CD4-positive, alpha-beta T cell treated with Interferon alpha-2 for 1 hour (primary cell): ENCODE measurements around the gene ATIC.
A peak's percentile ranks its signal among the peaks of the same experiment; 100 is the strongest.

ENCODE experiments used
- DNase-seq, 2 donors: peaks; one replicate each; pipeline ENCODE4 v3.0.0-alpha.2; 2020 to 2022

Gene ATIC

DNA sequence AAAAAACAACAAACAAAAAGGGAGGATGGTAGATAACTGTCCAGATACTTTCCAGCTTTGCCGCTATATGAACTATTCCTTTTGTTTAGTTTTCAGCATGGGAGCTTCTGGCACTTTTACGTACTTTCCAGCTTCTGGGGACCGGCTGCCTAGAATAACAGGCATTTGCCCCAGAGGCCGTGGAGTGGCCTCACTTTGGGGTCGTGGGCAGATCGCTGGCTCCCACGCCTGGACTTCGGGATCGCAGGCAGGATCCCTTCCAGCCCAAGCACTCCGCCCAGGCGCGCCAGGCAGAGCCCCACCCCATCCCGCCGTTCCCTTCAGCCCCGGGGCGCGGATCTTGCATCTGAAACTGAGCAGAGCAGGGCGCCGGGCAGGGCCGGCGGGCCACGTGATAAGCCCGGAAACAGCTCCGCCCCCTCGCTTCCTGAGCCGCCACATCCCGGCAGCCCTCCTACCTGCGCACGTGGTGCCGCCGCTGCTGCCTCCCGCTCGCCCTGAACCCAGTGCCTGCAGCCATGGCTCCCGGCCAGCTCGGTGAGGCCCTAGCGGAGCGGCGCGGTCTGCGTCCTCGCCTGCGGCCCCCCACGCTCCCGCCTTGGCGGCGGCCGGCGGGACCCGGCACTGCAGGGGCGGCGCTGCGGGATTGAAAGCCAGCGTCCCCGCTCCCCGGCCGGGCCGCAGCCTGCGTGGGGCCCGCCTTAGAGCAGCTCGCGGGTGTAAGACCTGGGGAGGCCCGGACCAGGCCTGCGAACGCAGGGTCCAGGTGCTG lies at the start of gene ATIC:
TSS of gene ATIC (plus strand) at position 435 of the 772 bp plus-strand sequence. CDS start at position 519, 84 bp downstream.
- peak; percentile 86 to 89 for DNase-seq

DNA sequence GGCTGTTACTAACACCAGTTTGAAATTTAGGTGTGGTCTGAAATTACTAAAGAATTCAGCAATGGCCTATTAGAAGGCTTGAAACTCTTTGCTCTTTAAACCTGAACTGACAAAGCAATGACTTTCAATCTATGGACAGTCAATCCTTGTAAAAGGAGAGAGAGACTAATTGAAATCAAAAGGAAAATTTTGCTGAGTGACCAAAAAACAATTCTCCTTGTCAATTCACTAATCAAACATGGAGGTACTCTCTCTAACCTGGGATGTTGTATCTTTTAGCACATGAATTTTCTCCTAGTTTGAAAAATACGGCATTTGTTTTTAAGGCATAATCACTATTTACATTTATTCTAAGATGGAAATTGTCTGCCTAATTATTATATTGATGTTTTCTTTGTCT lies 49.6 kb upstream of the ATIC start:
- no peak for DNase-seq

DNA sequence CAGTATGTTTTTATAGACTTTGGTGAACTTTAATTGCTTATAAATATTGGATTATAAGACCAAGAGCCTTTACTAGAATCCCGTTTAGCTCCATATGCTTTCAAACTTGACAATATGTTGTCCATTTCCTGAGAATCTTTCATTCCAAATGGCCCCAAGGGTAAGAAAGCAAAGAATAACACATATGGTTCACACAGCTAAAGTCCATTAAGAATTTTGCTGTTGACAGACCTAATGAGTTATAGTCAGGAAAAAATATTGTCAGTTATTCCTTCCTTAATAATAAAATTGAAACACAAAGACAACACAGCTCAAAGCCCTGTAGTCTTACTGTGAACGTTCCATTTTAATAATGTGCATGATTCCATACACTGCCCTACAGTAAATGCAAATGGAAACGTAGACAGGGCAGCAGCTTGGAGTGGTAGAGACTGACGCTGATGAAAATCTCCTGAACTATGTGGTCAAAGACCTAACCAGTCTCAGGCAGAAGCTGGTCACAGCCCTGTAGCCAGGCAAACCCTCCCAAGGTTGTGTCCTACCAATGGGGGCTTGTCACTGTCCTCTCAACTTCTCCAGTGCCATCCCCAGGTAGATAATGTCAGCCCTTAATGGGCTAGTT lies 49.0 kb upstream of the ATIC start:
- DNase-seq, result no peak

DNA sequence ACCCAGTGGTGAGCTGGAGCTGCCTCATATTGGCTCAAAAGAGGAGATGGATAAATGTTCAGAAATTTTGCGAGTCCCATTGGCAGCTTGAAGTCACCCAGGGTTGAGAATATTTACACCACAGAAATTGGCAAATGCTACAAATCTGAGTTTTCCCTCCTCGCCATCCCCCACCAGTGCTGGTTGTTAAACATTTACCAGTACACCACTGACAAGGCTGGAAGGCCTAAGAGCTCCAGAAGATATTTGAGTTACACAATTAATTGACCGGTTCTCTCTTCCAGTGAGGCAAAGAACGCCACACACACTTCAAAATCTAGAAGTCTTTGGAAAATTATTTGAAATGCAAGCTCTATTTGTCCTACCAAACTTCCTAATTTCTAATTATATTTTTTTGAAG lies 47.5 kb upstream of the ATIC start:
- no peak for DNase-seq

DNA sequence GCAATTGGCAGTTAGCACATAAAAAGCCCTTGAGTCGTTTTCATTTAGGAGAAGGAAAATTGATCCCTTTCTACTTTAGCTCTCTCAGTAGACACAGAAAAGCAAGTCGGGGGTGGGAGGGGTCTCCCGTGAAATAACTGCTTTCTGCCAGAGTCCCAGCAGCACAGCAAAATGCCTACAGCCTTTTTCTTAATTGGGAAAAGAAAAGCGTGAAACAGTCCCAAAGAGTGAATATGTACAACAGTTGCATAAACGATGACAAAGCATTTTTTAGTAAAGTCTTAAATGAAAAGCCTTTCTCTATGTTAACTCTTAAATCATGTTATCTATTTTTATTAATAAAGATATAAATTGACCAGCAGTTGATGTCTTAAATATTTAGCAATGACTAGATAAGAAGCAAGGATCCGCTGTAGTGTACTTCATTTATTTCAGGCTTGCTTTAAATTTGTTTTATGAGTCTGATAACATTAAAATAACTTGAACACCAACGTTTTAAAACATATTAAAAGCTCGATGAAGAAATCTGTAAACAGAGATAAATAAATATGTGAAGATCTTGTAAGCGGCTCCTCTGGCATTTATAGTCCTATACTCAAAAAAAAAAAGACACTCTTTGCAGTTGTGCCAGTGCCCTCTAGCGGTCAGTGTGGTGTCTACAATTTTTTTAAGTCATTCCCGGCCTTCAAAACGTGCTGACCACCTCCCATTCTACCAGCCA lies 42.3 kb upstream of the ATIC start:
- peak; percentile 40 to 64 for DNase-seq

DNA sequence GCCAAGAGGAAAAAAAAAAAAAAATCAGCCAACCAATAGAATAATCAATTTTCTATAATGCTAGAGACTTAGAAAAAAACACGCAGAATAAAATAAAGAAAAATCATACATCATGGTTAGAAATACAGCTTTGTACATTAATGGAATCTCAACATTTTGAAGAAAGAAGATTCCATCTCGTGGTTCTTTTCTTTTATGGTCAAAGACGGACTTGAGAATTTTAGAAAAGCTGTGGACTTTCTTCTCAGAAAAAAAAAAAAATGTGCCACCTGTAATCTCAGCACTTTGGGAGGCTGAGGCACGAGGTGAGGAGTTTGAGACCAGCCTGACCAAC lies 41.8 kb upstream of the ATIC start:
- no peak for DNase-seq

DNA sequence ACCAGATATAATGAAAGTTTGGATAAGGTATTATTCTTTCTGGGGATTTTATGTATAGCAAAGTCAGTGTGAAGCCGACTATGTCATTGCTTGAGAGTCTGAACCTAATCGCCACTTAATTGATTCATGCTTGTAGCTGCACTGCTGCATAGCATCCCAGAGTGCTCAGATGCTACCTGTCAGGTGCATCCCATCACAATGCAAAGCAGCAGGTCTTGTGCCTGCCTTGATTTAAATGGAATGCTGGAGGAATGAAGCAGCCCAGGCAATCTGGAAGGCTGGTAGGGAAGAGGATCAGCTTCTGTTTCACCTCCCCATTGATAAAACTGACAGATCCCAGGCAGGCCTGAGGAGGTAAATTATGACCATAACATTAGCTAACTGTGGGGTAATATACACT lies 40.4 kb upstream of the ATIC start:
- no peak for DNase-seq

DNA sequence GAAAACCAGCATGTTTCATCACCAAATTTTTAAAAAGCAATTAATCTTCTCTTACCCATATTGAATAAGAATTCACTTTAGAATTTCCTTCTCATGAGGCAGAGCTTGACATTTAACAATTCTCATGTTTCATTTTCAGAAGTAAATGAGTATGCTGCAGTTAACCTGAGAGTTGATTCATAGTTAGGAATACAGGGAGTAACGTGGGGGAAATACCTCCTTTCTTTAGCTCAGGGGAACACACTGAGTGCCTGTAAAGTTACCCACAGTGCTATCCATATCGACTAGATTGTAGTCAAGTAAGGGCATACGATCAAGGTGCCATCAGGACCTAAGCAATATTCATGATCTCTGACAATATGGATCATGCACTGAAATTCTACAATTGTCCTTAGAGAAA lies 38.9 kb upstream of the ATIC start:
- no peak for DNase-seq

DNA sequence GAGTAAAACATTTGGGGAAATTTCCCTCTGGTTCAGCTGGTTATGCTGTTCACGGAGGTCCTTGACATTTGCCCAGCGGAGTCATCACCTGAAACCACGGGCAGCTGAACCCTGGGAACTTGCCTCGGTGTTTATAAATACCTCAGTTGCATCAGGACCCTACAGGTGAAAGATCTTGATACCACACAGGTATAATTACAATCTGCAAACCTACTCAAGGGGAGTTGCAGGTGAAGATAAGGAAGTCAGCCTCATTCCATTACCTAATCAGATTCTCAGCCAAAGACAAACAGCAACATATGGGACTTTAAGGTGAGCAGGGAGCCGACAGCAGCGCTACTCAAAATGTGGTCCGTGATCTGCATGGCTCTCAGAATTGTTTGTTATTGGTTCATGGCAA lies 37.0 kb upstream of the ATIC start:
- no peak for DNase-seq

DNA sequence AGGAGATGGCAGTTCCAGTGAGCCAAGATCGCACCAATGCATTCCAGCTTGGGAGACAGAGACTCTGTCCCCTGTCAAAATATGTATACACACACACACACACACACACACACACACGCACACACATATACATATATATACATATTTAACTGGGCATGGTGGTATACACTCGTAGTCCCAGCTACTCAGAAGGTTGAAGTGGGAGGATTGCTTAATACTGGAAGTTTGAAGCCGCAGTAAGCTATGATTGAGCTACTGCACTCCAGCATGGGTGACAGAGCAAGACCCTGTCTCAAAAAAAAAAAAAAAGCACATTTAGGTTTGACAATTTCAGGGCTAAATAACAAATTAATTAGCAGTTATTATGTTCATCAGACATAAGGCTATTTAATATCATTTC lies 36.0 kb upstream of the ATIC start:
- DNase-seq, result no peak

DNA sequence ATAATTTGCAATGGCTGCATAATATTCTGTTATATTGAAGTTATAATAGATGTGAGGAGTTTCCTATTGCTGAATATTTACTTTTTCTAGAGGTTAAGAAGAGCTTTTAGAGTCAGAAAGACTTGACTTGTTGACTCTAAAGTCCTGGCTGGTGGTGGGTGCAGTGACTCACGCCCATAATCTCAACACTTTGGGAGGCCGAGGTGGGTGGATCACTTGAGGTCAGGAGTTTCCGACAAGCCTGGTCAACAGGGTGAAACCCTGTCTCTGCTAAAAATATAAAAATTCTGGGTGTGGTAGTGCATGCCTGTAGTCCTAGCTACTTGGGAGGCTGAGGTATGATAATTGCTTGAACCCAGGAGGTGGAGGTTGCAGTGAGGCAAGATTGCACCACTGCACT lies 33.9 kb upstream of the ATIC start:
- DNase-seq, result no peak

DNA sequence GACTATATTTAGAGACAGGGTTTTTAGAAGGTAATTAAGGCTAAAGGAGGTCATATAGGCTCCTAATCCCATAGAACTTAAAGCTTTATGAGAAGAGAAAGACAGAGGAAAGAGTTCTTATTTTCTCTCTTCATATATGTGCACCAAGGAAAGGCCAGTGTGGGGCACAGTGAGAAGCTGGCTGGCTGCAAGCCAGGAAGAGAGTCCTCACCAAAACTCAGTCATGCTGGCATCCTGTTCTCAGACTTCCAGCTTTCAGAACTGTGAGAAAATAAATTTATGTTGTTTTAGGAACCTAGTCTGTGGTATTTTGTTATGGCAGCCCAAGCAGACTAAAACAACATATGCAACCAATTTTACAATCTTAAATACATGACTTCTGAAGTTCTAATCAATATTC lies 31.5 kb upstream of the ATIC start:
- DNase-seq, result no peak

DNA sequence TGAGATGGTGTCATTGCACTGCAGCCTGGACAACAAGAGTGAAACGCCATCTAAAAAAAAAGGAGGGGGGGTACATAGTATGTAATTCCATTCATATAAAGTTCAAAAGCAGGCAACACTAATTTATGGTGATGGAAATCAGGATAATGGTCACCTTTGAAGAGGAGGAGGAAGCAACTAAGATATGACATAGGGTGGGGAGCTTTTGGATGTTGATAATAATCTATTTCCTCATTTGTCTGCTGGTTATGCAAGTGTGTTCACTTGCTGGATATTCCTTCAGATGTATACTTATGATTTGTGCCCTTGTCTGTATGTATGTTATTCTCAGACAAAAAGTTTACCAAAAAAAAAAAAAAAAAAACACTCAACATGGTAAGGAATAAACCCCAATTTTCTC lies 28.6 kb upstream of the ATIC start:
- DNase-seq, result no peak

DNA sequence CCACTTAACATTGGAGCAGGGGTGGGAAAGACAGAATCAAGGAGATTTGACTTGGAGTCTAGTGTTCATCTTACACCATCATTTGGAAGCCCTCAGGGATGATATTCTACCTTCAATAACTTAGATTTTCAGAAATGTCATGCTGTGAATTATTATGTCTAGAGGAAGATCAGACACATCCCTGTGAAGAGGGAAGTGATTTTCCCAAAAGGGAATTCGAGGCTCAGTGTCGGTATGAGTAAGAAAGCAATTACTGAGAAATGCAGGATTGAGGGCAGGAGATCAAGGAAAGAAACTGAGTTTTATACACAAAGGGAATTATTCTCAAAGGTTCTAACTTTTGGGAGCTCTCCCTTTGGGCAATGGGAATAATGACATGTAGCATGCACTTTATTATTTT lies 25.6 kb upstream of the ATIC start:
- no peak for DNase-seq

DNA sequence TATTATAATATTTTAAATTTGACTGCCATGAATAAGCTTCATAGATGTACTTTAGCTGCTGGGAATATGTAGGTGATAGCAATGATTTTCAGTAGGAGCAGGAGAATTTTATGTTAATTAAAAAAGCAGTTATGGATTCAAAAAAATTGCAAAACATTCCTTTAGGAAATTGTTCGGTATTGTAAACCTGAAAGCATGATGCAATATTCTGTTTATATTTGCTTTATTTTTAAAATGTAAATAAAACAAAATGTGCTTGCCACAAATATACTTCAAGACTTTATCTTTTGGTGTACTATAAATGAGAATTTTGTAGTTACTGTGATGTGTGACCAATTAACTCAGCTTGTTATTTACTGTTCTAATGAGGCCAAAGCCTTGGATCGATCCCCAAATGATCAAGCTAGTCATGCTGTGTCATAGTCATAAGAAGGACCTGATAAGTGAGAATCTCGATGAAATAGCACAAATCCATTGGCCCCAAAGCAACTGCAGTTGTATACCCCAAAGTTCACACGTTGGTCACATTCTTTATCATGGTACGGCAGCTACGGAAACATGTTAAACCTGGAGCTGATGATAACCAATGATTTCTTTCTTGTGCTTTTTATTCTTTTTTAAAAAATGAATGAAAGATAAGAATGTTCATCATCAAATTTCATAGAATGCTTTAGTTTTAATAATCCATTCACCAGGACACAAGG lies 23.6 kb upstream of the ATIC start:
- DNase-seq, result no peak

DNA sequence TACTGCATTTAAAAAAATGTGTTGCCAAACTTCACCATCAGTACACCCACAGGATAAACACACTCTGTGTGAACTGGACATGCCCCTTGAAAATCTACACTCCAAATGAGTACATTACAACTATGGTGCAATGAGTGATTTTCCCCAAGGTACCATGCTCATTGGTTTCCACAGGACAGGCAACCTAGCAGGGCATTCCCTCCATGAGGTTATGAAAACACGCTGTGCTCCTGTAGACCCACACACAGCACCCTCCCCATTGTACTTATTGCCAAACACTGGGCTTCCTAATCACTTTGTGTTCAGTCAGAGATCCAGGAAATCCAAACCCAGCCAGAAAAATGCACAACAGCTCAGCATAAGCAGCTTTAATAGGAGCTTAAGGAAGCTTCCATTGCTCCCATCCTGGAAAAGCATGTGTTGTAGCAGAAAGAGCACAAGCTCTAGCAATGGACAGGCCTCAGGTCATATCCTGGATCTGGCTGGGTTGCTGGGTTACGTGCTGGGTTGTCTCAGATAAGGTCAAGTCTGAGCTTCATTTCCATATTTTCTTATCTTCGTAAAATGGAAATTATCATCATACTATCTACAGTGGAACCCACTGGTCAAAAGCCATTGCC lies 20.8 kb upstream of the ATIC start:
- DNase-seq, result no peak

DNA sequence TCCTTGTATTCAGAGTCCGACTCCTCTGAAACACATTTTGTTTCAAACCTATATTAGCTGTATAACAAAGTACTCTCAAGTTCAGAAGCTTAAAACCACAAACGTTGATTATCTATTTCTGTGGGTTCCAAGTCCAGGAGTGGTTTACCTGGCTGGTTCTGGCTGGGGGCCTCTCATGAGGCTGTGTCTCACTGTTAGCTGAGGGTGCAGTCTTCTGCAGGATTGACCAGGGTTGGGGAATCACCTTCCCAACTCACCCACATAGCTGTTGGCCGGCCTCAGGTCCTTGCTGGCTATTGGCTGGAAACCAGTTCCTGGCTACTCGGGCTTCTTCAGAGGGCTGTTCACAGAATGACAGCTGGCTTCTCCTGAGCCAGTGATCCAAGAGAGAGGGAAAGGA lies 18.0 kb upstream of the ATIC start:
- DNase-seq, result no peak

DNA sequence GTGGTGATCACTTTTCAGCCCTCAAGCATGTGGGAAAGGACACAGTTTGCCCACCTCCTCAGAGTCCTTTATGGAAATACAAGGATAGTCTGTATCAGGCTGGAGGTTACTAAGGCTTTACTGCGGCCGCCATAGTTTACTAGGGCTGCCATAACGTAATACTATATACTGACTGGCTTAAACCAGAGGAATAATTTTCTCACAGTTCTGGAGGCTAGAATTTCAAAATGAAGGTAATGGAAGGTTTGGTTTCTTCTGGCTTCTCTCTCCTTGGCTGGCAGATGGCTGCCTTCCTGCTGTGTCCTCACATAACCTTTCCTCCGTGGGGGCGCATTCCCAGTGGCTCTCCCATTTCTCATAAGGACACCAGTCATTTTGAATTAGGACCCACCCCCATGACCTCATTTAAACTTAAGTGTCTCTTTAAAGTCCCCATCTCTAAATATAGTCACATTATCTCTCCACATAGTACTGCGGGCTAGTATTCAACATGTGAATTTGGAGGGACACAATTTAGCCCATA lies 12.5 kb upstream of the ATIC start:
- DNase-seq, result no peak

DNA sequence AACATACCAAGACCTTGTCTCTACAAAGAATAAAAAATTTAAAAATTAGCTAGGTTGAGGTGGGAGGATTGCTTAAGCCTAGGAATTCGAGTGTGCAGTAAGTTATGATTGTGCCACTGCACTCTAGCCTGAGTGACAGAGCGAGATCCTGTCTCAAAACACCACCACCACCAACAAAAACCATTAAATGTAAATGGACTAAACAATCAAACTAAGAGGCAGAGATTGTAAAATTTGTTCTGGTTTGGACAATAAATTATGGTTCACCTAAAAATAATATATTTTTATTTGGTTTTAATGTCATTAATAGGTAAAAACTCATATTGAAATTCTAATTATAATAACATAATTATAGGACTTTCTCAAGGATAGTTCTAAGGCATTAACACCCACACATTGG lies 9.9 kb upstream of the ATIC start:
- no peak for DNase-seq

DNA sequence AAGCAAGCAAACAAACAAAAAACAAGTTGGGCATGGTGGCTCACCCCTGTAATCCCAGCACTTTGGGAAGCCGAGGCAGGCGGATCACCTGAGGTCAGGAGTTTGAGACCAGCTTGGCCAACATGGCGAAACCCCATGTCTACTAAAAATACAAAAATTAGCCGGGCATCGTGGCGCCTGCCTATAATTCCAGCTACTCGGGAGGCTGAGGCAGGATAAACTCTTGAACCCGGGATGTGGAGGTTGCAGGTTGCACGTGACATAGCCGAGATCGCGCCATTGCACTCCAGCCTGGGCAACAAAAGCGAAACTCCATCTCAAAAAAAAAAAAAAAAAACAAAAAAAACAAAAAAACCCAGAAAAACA lies 617 bp upstream of the ATIC start:
- DNase-seq, result peak; percentile 14 to 41

DNA sequence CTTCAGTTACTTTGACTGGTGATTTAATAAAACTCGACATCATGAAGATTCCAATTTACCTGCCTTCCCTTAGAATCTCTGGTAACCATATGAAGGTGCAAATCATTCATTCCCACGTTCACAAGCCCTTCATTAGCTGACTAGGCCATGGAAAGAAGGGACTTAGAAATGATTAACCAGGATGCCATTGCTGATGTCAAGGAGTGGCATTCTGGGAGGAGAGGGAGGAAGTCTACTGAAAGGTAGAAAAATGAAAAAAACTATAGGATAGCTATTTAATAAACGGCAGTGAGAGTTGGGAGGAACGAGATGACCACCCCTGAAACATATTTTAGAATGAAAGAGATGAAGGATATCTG lies 1.4 kb downstream of the ATIC start:
- DNase-seq, result no peak

DNA sequence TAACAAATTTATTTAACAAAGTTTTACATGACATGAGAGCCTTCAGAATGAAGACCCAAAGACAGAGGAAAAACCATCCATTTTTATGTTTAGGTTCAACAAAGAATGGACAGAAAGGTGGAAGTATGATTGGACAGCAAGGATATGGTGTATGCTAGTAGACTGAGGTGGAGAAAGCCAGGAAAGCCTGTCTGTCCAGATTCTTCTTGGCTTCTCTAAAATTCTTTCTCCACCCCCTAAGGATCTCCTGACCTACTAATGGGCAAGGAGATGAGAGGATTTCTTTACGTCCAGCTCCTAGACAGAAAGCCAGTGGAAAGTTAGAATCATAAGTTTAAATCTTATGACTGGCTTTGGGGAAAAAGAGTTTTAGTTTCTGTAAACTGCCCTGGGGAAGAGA lies 3.0 kb downstream of the ATIC start:
- DNase-seq, result no peak

DNA sequence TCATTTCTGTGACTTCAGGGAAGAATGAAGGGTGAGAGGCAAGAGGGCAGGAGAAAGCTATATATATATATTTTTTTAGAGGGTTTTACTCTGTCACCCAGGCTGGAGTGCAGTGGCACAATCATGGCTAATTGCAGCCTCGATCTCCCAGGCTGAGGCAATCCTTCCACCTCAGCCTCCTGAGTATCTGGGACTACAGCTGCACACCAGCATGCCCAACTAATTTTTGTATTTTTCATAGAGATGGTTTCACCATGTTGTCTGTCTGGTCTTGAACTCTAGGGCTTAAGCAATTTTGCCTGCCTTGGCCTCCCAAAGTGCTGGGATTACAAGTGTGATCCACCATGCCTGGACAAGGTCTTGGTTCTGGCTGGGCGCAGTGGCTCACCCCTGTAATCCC lies 3.4 kb downstream of the ATIC start:
- DNase-seq, result no peak
